ENCODE results near the gene KLF4. TPM values are rescaled to one million over a fixed set of nuclear protein-coding genes. Genes with fewer than 3 reads are reported as not detected.

KLF4 gene
- total RNA-seq, 1 donor from 2014 or later: 131 TPM

- peaks cover under 1% of the 10 kb centered on the region for H3K27me3 Mint-ChIP-seq (ENCODE audit: unreplicated experiment)
- H3K4me1 Mint-ChIP-seq (ENCODE audit: unreplicated experiment): no peaks in the 10 kb centered on the region
- no peak overlapping the region for H3K27ac Mint-ChIP-seq (ENCODE audit: unreplicated experiment)
These were observed 34.0 kb upstream of the KLF4 start for GRCh38 chr9:107523539-107523938.

GRCh38 chr9:107520186-107520585 is 30.6 kb upstream of the KLF4 start:
- no peaks in the 10 kb centered on the region for H3K36me3 Mint-ChIP-seq (ENCODE audit: unreplicated experiment)
- H3K27ac Mint-ChIP-seq (ENCODE audit: unreplicated experiment): no peak overlapping the region
- no peaks in the 10 kb centered on the region for H3K9me3 Mint-ChIP-seq (ENCODE audit: unreplicated experiment)
- H3K4me3 Mint-ChIP-seq (ENCODE audit: unreplicated experiment): no peak overlapping the region
- no peaks in the 10 kb centered on the region for H3K4me1 Mint-ChIP-seq (ENCODE audit: unreplicated experiment)
- TF ChIP-seq CTCF (IDR thresholded peaks at IDR 0.05): no peak
- peaks cover 13% of the 10 kb centered on the region for H3K27me3 Mint-ChIP-seq (ENCODE audit: unreplicated experiment)
- no peak for DNase-seq (ENCODE audit: extremely low spot score, unreplicated experiment)

More at GRCh38 chr9:107523539-107523938, 34.0 kb upstream of the KLF4 start:
- Mint-ChIP-seq H3K9me3 (ENCODE audit: unreplicated experiment) (no peaks in the 10 kb centered on the region), H3K4me3 (ENCODE audit: unreplicated experiment) (no peak overlapping the region), H3K36me3 (ENCODE audit: unreplicated experiment) (no peaks in the 10 kb centered on the region)
- TF ChIP-seq CTCF (IDR thresholded peaks at IDR 0.05): no peak
- no peak for DNase-seq (ENCODE audit: extremely low spot score, unreplicated experiment)

GRCh38 chr9:107518037-107518807 is 28.7 kb upstream of the KLF4 start:
- TF ChIP-seq CTCF (IDR thresholded peaks at IDR 0.05): no peak
- H3K27me3 Mint-ChIP-seq (ENCODE audit: unreplicated experiment): peaks cover 13% of the 10 kb centered on the region
- H3K36me3 Mint-ChIP-seq (ENCODE audit: unreplicated experiment): no peaks in the 10 kb centered on the region
- H3K4me1 Mint-ChIP-seq (ENCODE audit: unreplicated experiment): no peaks in the 10 kb centered on the region
- H3K4me3 Mint-ChIP-seq (ENCODE audit: unreplicated experiment): no peak overlapping the region
- no peaks in the 10 kb centered on the region for H3K9me3 Mint-ChIP-seq (ENCODE audit: unreplicated experiment)
- no peak overlapping the region for H3K27ac Mint-ChIP-seq (ENCODE audit: unreplicated experiment)
- DNase-seq (ENCODE audit: extremely low spot score, unreplicated experiment): no peak

GRCh38 chr9:107513464-107514100 is 24.0 kb upstream of the KLF4 start:
- no peak for DNase-seq (ENCODE audit: extremely low spot score, unreplicated experiment)
- Mint-ChIP-seq H3K4me1 (ENCODE audit: unreplicated experiment) (no peaks in the 10 kb centered on the region), H3K4me3 (ENCODE audit: unreplicated experiment) (no peak overlapping the region), H3K36me3 (ENCODE audit: unreplicated experiment) (no peaks in the 10 kb centered on the region), H3K27ac (ENCODE audit: unreplicated experiment) (no peak overlapping the region), H3K9me3 (ENCODE audit: unreplicated experiment) (no peaks in the 10 kb centered on the region), H3K27me3 (ENCODE audit: unreplicated experiment) (peaks cover 12% of the 10 kb centered on the region)
- no peak for TF ChIP-seq CTCF (IDR thresholded peaks at IDR 0.05)

Measured in osteocyte (in vitro differentiated cells).